Nephron progenitor cell (in vitro differentiated cells): ENCODE measurements around the gene MDGA2.

ENCODE experiments used
- DNase-seq: peaks from one replicate; pipeline ENCODE4 v3.0.0; 2021
- H3K27ac Mint-ChIP-seq: 2 replicates; pipeline ENCODE4 v1.8.0; 2021; ENCODE audit warnings: mild to moderate bottlenecking, moderate library complexity, mixed read lengths
- H3K27me3 Mint-ChIP-seq: 2 replicates; pipeline ENCODE4 v1.8.0; 2021; ENCODE audit warnings: mild to moderate bottlenecking, low read depth, mixed read lengths; ENCODE audit not compliant: poor library complexity
- H3K36me3 Mint-ChIP-seq: 2 replicates; pipeline ENCODE4 v1.8.0; 2021; ENCODE audit warnings: low read depth, mixed read lengths
- H3K4me1 Mint-ChIP-seq: 2 replicates; pipeline ENCODE4 v1.8.0; 2021; ENCODE audit warnings: mixed read lengths
- H3K4me3 Mint-ChIP-seq: 2 replicates; pipeline ENCODE4 v1.8.0; 2021; ENCODE audit warnings: mild to moderate bottlenecking, moderate library complexity, mixed read lengths
- H3K9me3 Mint-ChIP-seq: 2 replicates; pipeline ENCODE4 v1.8.0; 2021; ENCODE audit warnings: mild to moderate bottlenecking, moderate library complexity, mixed read lengths
- TF ChIP-seq, protein P1 (sequence below): fragments of 200-600 bp; sonication (generic); IDR thresholded peaks from 2 replicates; pipeline ENCODE4 v1.5.0; 2021; ENCODE audit warnings: antibody characterized with exemption

MDGA2 gene

DNA sequence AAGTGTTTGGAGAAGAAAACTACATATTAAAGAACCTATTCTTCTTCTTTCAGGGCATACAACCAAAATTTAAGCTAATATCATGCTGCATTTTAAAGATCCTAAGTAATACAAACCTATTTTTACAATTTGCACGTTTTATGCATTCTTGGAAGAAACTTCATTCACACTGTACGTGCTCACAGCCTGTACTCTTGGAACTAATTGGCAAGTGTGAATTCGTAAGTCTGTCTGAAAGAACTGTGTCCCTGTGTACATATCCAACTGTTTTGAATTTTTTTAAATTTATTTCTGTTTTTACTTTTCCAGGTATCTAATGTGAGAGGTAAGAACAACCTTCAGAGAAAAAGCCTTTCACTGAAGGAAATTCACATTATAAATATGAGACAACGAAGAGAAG is 347.0 kb downstream of the MDGA2 start:
- no peak overlapping the region for H3K27ac Mint-ChIP-seq
- no peaks in the 10 kb centered on the region for H3K27me3 Mint-ChIP-seq
- TF ChIP-seq, protein P1, sequence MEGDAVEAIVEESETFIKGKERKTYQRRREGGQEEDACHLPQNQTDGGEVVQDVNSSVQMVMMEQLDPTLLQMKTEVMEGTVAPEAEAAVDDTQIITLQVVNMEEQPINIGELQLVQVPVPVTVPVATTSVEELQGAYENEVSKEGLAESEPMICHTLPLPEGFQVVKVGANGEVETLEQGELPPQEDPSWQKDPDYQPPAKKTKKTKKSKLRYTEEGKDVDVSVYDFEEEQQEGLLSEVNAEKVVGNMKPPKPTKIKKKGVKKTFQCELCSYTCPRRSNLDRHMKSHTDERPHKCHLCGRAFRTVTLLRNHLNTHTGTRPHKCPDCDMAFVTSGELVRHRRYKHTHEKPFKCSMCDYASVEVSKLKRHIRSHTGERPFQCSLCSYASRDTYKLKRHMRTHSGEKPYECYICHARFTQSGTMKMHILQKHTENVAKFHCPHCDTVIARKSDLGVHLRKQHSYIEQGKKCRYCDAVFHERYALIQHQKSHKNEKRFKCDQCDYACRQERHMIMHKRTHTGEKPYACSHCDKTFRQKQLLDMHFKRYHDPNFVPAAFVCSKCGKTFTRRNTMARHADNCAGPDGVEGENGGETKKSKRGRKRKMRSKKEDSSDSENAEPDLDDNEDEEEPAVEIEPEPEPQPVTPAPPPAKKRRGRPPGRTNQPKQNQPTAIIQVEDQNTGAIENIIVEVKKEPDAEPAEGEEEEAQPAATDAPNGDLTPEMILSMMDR = no peak
- no peaks in the 10 kb centered on the region for H3K36me3 Mint-ChIP-seq
- H3K4me3 Mint-ChIP-seq = no peak overlapping the region
- H3K4me1 Mint-ChIP-seq = no peaks in the 10 kb centered on the region
- no peaks in the 10 kb centered on the region for H3K9me3 Mint-ChIP-seq
- no peak for DNase-seq

DNA sequence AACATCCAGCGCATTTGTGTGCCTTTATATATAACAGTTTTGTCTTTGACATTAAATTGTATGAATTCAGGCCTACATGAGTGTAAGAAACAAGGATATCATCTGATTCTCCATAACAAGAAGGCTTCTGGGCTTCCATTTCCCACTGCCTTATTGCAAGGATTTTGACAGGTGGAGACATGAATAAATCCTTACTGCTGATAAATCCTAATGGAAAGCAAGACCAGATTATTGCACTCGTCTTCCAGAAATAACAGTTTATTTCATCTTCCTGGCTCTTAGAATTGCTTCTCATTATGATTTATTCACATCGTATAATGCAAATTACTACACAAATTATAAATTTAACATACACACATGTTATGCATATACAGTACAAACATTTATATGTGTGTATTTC is 348.1 kb downstream of the MDGA2 start:
- Mint-ChIP-seq H3K27me3 (no peaks in the 10 kb centered on the region), H3K4me1 (no peaks in the 10 kb centered on the region), H3K27ac (no peak overlapping the region), H3K9me3 (no peaks in the 10 kb centered on the region), H3K4me3 (no peak overlapping the region), H3K36me3 (no peaks in the 10 kb centered on the region)
- DNase-seq = no peak
- TF ChIP-seq, protein P1 = no peak

DNA sequence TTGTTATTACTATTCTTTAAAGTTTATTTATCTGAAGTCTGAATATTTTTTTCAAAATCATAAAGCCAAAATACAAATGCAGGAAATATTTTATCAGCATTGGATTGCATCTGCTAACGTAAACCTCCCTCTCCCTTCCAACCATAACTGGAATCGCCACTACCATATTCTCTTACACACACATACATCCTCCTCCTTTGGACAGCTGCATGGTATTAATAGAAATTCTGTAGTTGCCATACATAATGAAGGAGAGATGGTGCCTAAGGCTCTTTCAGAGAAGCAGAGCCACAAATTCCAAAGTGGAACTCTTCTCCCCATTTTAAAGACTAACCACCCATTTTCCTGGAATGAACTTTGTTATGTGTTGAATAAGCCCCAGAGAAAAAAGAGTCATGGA is 352.7 kb downstream of the MDGA2 start:
- TF ChIP-seq, protein P1 = no peak
- Mint-ChIP-seq H3K4me1 (no peaks in the 10 kb centered on the region), H3K9me3 (no peaks in the 10 kb centered on the region), H3K27ac (no peak overlapping the region), H3K27me3 (no peaks in the 10 kb centered on the region), H3K4me3 (no peak overlapping the region), H3K36me3 (no peaks in the 10 kb centered on the region)
- DNase-seq = no peak

DNA sequence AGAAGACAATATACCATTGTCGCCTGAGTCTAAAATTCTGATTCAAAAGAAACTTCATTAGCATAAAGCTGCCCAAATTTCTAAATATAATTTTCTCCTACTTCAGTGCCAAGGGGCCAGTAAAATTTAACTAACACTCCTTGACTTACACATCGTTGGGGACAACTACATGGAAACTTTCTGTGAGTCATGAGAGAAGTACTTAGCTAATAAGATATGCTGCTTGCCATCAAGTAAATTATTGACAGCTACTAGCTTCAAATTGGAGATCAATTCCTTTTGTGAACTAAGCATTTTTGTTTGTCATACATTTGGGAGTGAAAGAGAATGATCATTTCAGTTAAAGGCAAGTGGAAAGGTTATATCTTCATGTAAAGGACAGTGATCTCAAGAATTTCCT is 373.3 kb downstream of the MDGA2 start:
- no peaks in the 10 kb centered on the region for H3K36me3 Mint-ChIP-seq
- peaks cover 3% of the 10 kb centered on the region for H3K27me3 Mint-ChIP-seq
- H3K27ac Mint-ChIP-seq = no peak overlapping the region
- H3K4me3 Mint-ChIP-seq = no peak overlapping the region
- TF ChIP-seq, protein P1 = no peak
- no peak for DNase-seq
- H3K9me3 Mint-ChIP-seq = no peaks in the 10 kb centered on the region
- H3K4me1 Mint-ChIP-seq = no peaks in the 10 kb centered on the region

DNA sequence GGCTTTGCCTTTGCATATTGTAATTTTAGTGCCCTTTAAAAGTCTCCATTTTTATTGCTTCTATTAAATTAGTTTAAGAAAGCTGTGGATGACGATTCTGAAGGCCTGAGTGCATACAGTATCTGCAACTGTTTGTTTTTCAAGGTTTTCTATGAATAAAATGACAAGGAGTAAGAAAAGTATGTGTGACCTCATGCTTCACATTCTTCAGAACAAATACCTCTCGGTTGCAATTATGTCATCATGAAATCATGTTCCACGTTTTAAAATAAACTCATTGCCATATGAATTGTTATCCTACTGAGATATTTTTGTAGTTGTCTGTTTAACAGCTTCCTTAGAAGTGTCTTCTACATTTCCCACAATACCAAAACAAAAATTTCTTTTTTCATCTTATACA is 374.6 kb downstream of the MDGA2 start:
- Mint-ChIP-seq H3K27me3 (no peaks in the 10 kb centered on the region), H3K4me3 (no peak overlapping the region), H3K4me1 (no peaks in the 10 kb centered on the region), H3K27ac (no peak overlapping the region), H3K9me3 (no peaks in the 10 kb centered on the region), H3K36me3 (no peaks in the 10 kb centered on the region)
- TF ChIP-seq, protein P1 = no peak
- DNase-seq = no peak

DNA sequence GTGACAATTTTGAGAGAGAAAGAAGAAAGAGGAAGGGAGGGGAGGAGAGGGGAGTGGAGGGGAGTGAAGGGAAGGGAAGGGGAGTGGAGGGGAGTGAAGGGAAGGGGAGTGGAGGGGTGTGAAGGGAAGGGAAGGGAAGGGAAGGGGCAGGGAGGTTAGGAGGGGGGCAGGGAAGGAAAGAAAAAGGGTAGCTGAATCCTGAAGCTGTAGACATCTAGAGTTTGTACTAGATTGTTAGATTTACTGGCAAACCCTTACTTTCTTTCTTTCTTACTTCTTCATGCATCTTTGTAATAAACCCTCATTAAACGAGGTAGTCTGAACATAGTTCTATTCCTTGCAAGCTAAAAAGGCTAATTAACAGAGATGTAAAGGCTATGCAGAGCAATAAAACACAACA is 378.0 kb downstream of the MDGA2 start:
- no peak overlapping the region for H3K4me3 Mint-ChIP-seq
- no peaks in the 10 kb centered on the region for H3K36me3 Mint-ChIP-seq
- TF ChIP-seq, protein P1 = no peak
- H3K9me3 Mint-ChIP-seq = no peaks in the 10 kb centered on the region
- H3K27me3 Mint-ChIP-seq = no peaks in the 10 kb centered on the region
- no peak for DNase-seq
- H3K27ac Mint-ChIP-seq = no peak overlapping the region
- H3K4me1 Mint-ChIP-seq = no peaks in the 10 kb centered on the region
